Cardiac septum (tissue), 1 donor: ENCODE results near the gene FGF12. TPM values are rescaled to one million over a fixed set of nuclear protein-coding genes. Genes with fewer than 3 reads are reported as not detected.

ENCODE experiments used
- DNase-seq: peaks from one replicate; pipeline ENCODE4 v3.0.0-alpha.2; 2020; ENCODE audit warnings: low spot score
- intact Hi-C: fragments of 100-400 bp; cut with DNase I; formaldehyde crosslinking; loops from one replicate; pipeline ENCODE4 v1.14.0; 2022
- total RNA-seq: library from RNA; stranded (reverse); fragmentation: NEBNext Ultra II Directional; extraction: Animal tissue kit (Norgen Biotek cat#: 25700); gene quantifications from one replicate; pipeline ENCODE4 v1.2.1, GENCODE V29; 2021
- donor health status: DM: no; HTN: no; CAD: no.

Gene FGF12
- total RNA-seq, 1 donor from 2014 or later = 45.1 TPM

DNA sequence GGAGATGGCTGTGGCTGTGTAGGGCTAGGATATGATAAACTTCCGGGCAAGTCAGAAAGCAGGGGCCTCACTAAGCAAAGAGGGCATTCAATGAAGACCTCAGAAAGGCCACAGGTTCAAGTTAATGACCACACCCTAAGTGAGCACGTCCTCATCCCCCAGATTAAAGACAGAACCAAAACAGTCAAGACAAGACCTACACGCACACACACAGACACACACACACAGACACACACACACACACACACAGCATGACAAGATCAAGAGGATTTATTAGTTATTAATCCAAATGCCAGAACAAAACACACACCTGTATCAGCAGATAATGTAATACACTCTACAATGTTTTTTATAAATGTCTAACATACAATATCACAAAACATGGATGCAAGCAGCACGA is 546.2 kb downstream of the FGF12 start:
- intact Hi-C loops = no loop called here
- DNase-seq = no peak

DNA sequence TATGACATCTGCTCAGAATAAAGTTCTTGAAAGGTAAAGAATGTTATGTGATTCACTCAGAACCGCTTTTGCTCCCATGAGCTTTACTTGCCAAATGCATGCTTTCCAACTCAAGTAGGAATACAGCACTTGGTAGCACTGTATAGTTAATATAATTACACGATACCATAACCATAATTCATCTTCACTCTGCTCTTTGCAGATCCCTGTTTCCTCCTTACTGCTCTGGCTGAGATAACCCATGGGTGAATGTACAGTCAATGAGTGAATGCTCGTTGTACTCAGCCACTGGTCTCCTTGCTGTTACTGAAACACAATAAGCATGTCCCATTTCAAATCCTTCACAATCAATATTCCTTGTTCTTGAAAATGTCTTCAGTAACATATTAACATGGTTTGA is 550.0 kb downstream of the FGF12 start:
- intact Hi-C loops = no loop called here

DNA sequence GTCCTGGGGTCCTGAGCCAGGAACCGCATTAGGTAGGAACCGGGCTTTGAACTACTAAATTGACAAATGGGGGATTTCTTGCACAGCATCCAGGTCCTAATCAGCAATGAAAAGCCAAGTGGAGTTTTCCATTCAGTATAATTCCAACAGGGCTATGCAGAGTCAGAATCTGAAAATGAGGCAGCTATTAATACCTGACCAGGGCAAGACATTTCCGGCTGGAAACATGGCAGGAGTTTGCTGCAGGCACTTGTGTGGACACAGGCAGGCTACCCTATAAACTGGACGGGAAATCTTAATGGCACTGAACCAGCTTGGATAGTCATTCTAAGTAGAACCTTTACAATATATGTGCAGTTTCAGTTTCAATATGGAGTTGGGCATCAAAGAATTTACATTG is 553.1 kb downstream of the FGF12 start:
- DNase-seq = no peak

More for the DNA sequence above, 550.0 kb downstream of the FGF12 start:
- no peak for DNase-seq

DNA sequence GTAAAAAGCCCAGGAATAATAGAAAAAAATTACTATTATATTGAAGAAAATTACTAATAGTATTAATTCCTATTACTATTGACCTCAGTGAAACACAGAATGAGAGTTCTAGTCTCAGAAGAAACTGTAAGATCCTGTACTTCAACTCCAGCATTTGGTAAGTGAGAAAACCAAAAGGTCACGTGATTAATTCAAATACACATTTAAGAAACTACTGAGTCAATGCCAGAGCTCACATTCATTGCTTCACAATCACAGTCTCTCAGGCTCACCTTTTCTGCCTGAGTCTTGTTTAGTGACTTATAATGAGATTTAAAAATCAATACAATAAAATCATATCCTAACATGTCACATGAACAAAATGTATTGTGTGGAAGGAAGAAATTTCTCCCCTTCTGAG is 556.1 kb downstream of the FGF12 start:
- no peak for DNase-seq
- intact Hi-C loops = no loop called here

More for the DNA sequence above, 553.1 kb downstream of the FGF12 start:
- intact Hi-C loops = no loop called here

DNA sequence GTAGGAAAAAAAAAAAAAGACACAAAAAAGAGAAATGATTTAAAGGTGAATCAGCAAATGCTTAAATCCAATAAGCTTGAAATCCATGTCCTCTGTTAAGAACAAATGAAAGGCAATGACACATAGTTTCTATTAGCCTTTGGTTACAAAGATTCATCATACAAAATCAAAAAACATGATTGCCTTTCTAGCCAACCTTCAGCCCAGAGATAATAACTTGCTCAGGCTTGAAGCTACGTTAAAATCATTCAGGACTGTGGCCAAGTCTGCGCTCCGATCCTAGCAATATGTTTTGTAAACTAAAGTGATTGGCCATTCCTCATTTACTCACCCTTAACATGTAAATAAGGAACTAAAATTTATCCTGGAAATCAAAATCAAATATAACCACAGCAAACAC is 556.7 kb downstream of the FGF12 start:
- intact Hi-C loops = no loop called here
- no peak for DNase-seq

DNA sequence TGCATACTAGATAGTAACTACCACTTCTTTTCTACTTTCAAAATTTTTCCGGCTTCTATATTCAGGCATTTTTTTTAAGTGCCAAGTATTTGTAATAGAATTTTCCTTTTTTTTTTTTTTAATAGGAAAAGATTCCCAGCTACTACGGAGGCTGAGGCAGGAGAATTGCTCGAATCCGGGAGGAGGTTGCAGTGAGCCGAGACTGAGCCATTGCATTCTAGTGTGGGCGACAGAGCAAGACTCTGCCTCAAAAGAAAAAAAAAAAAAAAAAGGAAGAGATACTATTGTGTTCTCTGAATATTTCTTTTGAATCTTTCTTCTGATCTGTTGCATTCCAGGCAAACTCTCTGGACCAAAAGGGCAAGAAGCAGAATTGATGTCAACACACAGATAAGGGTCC is 557.3 kb downstream of the FGF12 start:
- DNase-seq = no peak
- intact Hi-C loops = no loop called here

DNA sequence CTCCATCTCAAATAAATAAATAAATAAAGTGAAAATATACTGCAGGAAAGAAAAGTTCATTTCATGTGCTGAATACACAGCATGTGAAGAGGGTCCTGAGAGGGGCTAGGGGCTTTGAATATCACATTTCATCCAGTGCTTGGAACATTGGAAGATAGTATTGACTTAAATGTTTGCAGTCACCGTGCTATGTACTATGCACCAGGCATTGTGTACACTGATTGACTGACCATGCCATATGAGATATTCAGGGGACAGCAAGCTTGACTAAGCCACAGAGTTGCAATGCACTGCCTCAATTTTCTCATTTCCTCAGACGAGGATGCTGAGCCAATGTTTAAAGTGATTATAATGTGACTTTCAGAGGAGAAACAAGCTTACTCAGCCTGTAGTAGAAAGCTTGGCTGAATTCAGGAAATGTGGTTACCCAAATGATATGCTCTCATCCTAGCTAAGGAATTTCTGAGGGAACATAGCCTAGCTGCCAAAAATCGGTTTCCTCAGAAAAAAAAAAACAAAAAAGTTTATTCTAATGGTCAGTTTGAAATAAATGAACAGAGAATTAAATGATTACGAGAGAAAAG is 557.9 kb downstream of the FGF12 start:
- DNase-seq = no peak
- intact Hi-C loops = no loop called here

DNA sequence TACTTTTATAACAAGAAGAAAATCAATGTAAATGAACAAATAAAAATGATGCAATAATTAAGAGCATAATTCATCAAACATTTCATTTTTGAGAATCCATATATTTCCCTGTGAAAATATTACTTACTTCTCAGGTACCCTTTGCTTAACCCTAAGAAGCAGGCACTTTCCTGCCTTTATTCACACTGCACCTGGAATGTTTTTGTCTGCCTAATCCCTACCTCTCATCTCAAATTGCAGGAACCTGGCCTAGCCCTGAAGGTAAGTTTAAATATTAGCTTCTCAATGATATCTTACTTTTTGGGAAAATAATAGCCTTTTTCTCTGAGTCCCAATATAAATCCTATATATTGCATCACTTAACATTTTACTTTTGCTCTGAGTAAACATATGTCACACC is 559.1 kb downstream of the FGF12 start:
- intact Hi-C loops = no loop called here

DNA sequence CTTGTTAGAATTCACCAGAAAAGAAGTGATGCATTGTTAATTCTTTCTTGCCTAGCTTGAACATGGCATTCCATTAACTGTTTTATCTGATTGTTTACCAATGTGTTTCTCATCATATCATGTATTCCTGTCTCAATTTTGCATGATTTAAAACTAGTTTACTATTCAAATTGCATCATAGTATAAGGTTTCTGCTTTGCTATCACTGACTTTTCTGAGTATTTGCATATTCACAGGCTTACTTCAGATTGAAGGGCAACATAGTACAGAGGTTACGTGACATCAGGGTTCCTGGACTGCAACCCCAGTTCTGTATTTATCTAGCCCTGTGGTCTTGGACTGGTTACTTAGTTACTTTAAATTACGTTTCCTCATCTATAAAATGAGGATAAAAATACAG is 561.8 kb downstream of the FGF12 start:
- no peak for DNase-seq
- intact Hi-C loops = no loop called here

More for the DNA sequence above, 559.1 kb downstream of the FGF12 start:
- no peak for DNase-seq

DNA sequence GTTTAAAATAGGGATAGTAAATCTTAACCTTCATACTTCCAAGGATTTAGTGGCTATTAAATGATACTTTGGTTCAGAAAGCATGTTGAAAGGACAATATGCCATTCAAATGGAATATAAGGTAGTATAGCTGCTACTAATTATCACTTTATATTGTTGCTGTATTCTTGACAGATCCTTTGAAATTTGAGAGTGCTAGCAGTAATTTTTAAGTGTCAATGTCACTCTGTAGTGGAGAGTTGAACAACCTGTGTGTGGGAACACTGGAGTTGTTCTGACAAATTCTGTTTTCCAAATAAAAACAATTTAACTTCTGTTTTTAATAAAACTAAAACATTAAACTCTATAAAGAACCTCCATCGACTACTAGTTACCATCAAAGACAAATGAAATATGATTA is 565.7 kb downstream of the FGF12 start:
- DNase-seq = no peak
- intact Hi-C loops = no loop called here

DNA sequence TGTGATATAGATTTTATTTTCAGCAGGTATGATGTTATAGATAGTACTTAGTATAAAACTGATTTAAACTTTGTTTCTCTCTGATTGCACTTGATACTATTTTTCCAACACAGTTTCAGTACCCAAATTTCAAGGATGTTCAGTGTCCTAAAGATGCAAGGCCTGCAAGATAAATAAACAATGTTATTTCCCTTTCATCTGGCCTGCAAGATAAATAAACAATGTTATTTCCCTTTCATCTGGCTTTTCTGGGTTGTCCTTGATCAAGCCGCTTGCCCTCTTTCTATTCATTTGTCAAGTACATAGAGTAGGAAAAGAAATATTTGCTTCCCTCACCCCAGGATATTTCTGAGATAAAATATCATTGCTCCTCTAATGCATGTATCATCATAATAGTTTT is 571.0 kb downstream of the FGF12 start:
- intact Hi-C loops = no loop called here

DNA sequence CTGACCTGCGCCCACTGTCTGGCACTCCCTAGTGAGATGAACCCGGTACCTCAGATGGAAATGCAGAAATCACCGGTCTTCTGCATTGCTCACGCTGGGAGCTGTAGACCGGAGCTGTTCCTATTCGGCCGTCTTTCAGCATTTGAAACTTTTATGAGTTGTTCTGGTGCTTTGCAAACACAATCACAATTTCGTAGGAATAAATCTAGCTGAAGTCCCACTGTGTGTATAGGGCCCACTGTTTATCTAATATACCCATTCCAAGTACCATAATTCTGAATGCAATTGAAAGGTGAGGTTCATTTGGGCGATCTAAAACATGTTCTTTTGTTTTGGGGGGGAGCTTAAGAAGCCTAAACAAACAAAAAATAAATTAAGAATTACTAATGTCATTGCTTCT is 572.1 kb downstream of the FGF12 start:
- no peak for DNase-seq
- intact Hi-C loops = no loop called here

More for the DNA sequence above, 571.0 kb downstream of the FGF12 start:
- no peak for DNase-seq

DNA sequence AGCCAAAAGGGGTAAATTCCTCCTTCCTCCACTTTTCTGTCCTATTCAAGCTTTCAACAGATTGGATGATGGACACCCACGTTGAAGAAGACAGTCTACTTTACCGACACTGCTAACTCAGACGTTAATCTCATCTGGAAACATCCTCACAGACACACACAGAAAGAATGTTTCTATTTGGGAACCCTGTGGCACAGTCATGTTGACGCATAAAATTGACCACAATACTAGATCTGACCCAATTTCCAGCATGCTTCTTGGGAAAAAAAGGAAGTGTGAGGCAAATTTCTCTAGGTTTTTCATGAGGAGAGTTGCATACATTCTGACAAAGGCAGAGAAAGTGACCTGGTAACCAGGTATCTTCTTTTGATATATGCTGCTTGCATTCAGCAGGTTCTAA is 594.1 kb downstream of the FGF12 start:
- intact Hi-C loops = loop anchor here (10.0 kb wide), 1 partner anchor 292 kb away; no protein-coding TSS in a partner anchor
- no peak for DNase-seq

DNA sequence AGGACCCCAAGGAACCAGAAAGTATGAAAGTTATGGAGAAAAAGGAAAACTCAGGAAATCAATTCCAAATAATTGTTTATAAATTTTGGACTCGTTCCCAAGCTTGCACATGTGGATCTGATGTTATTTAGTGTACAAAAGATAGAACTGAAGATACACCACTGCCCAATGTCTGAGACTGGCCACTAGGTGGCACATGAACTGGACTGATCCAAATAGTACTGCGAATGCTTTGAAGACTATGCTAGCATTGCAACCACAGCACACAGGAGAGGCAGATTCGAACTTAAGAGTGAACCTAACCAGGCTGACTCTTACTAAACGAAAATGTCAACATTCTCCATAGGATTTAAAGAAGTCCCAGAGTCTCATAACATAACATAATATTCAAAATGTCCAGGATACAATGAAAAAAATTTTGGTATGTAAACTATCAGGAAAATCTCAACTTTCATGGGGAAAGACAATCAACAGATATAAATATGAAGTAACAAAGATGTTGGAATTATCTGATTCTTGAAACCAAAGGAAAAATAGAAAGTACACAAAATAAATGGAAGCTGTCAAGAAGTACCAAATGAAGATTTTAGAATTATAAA is 596.7 kb downstream of the FGF12 start:
- DNase-seq = no peak
- intact Hi-C loops = loop anchor here (10.0 kb wide), 1 partner anchor 294 kb away; no protein-coding TSS in a partner anchor

DNA sequence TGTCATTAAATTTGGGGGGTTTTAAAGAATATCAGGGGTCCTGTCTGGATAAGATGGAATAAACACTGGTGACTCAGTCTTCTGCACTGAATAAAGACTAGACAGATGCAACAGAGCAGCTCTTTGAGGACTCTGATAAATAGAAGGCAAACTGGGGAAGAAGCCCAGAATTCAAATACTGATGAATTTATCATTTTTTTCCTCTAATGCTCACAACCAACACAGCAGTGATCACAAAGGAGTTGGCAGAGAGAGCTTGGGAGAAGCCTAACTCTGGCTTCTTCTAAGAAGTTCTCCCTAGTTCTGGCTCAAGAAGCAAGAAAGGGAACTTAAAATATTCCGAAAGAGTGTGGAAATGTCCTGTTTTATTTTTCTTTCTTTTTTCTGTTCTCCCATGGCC is 597.8 kb downstream of the FGF12 start:
- intact Hi-C loops = no loop called here
- DNase-seq = no peak

DNA sequence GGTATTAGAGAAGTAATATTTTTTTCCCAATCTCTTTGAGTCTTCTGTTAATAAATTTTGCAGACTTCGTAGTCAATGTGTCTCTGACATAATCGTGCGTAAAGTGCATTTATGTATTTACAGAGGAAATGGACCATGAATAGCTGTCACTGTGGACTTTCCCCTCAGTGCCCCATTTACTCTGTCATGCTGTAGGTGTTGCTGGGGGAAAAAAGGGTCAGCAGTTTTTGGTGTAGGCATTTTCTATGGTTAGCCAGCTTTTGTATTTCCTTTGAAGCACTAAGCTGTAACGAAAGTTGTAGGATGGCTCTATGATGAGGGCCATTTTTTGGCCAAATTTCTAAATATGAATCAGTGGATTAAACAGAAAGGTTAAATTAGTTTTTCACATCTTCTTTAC is 598.4 kb downstream of the FGF12 start:
- intact Hi-C loops = no loop called here
- DNase-seq = no peak

DNA sequence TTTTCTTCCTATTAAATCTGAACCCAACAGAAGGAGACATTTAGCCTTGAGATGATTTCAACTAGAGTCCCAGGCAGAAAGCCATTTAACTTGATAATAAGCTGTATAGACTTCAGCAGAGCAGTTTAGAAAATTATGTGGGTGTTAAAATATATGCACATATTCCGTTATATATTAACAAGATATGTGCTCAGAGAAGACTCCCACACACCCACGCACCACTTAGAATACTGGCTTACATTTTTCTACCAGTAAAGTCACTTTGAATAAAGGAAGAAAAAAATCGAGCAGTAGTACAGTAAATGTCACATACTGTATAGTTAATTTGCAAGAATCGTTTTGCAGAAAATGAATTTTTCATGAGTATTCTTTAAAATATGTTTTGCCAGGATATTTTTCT is 599.3 kb downstream of the FGF12 start:
- DNase-seq = no peak
- intact Hi-C loops = no loop called here

DNA sequence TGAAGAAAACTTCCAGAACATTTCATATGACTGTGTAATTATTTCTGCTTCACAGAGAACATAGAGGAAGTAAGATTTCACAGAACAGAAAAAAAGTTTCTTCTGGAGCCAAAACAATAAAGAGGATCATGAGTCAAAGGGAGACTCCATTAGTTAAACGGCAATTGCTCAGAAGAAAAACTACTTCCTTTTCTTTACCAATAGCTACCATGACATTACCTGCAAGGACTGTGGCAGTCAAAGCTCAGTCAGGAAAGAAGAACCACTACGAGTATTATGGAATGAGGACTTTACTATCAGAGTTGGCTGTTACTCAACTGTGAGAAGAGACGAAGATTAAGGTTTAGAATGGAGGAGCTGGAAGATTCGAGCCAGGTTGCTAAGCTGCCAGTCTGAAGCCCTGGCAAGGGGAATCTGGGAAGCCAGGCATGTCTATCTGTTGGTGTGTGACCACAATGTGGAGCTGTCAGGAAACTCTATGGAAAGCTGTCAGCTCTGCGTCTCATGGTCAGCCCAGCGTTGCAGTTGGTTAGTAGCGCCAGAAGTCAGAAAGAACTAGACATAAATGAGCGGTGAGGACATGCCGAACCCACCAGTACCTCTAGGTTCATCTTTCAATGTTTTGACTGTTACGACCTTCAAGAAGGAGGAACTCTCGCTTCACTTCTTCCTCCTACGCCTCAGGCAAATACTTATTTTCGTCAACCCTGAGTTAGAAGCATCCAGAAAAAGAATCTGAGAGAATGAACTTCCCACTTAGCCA is 604.3 kb downstream of the FGF12 start:
- DNase-seq = no peak
- intact Hi-C loops = no loop called here

DNA sequence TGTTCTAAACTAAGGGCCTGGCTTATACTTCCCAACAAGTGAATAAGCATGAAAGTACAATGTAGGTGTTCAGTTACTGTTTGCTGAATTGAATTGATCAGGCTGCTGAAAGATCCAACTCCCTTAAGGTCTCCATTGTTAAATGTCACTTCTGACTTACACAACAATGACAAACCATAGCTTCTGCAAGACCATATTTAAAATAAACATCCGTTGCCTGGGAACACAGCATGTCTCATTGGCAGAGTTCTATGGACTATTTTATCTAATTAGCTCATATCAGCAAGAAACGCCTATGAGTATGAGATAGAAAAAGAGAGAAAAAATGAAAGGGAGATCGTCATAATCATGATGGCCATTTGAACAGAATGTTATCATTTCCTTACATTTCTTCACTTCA is 605.4 kb downstream of the FGF12 start:
- intact Hi-C loops = no loop called here

DNA sequence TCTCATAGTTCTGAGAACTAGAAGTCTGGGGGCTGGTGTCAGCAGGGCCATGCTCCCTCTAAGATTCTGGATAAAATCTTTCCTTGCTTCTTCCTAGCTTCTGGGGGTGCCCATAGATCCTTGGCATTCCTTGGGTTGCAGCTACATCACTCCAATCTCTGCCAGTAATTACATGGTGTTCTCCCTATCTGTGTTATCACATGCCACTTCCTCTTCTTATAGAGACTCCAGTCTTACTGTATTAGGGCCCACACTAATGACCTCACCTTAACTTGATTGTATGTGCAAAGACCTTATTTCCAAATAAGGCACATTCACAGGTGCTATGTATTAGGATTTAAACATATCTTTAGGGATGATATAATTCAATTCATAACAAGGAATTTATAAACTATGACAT is 618.5 kb downstream of the FGF12 start:
- intact Hi-C loops = no loop called here
- DNase-seq = no peak

More for the DNA sequence above, 605.4 kb downstream of the FGF12 start:
- DNase-seq = no peak

DNA sequence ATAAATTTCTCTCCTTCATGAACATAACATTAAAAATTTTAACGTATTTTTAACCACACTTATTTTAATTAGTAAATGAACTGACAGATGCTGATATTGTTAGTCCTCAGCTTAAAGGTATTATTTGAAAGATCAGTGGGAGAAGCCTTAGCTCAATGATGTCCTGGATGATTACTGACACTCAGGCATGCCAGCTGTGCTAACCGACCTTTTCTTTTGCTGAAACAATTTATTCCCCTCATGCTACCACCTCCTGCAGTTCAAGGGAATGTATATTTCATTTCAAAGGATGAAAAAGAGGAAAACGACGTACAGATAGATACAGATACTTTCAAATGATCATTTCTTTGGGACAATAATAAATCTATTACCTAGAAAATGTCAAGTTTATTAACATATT is 620.8 kb downstream of the FGF12 start:
- DNase-seq = no peak
- intact Hi-C loops = no loop called here
